GM23338 (cell line): ENCODE measurements around the gene ARMC9. TPM values are rescaled to one million over a fixed set of nuclear protein-coding genes. Genes with fewer than 3 reads are reported as not detected.

Source experiments
- ATAC-seq: fragments of 200-7000 bp; cut with Tn5 transposase; 3 replicates; pipeline ENCODE4 v1.9.1; 2020
- DNase-seq: peaks from one replicate; pipeline ENCODE4 v3.0.0-alpha.2; 2015; ENCODE audit warnings: low spot score
- H2AFZ ChIP-seq: fragments of 200-600 bp; sonication (generic); 2 replicates; pipeline ENCODE4 v1.8.0; 2016; ENCODE audit warnings: antibody characterized with exemption, mild to moderate bottlenecking, moderate library complexity
- H3F3A ChIP-seq: fragments of 200-600 bp; sonication (generic); replicated peaks from 2 replicates; pipeline ENCODE4 v1.8.0; 2017; ENCODE audit warnings: antibody characterized with exemption, mixed run types, low read depth
- H3K27ac ChIP-seq: fragments of 200-600 bp; sonication (generic); 2 replicates; pipeline ENCODE4 v1.6.1; 2016; ENCODE audit warnings: low read depth
- H3K27me3 ChIP-seq: fragments of 200-600 bp; sonication (generic); 2 replicates; pipeline ENCODE4 v1.8.0; 2016; ENCODE audit warnings: mild to moderate bottlenecking, mixed run types, moderate library complexity; ENCODE audit not compliant: insufficient read depth
- H3K36me3 ChIP-seq: fragments of 200-600 bp; sonication (generic); 2 replicates; pipeline ENCODE4 v1.8.0; 2016; ENCODE audit warnings: mild to moderate bottlenecking; ENCODE audit not compliant: insufficient read depth
- H3K4me1 ChIP-seq: fragments of 200-600 bp; sonication (generic); 2 replicates; pipeline ENCODE4 v1.8.0; 2016; ENCODE audit warnings: mild to moderate bottlenecking, moderate library complexity; ENCODE audit not compliant: insufficient read depth
- H3K4me2 ChIP-seq: fragments of 200-600 bp; sonication (generic); 2 replicates; pipeline ENCODE4 v1.7.1; 2017; ENCODE audit warnings: mixed run types
- H3K4me3 ChIP-seq: fragments of 200-600 bp; sonication (generic); 2 replicates; pipeline ENCODE4 v1.6.1; 2016; ENCODE audit warnings: mixed run types
- H3K79me2 ChIP-seq: fragments of 200-600 bp; sonication (generic); replicated peaks from 2 replicates; pipeline ENCODE4 v1.8.0; 2017; ENCODE audit warnings: mild to moderate bottlenecking; ENCODE audit not compliant: insufficient read depth
- H3K9me2 ChIP-seq: fragments of 200-600 bp; sonication (generic); 2 replicates; pipeline ENCODE4 v1.8.0; 2017; ENCODE audit not compliant: insufficient read depth
- H4K20me1 ChIP-seq: fragments of 200-600 bp; sonication (generic); replicated peaks from 2 replicates; pipeline ENCODE4 v1.8.0; 2017; ENCODE audit warnings: mild to moderate bottlenecking; ENCODE audit not compliant: insufficient read depth
- H3K27ac Mint-ChIP-seq: 2 replicates; pipeline ENCODE4 v1.8.0; 2020; ENCODE audit warnings: inconsistent platforms, mild to moderate bottlenecking, moderate library complexity, mixed read lengths
- H3K27me3 Mint-ChIP-seq: 3 replicates; pipeline ENCODE4 v1.8.0; 2022; ENCODE audit warnings: low read depth, mild to moderate bottlenecking, moderate library complexity, mixed read lengths, inconsistent platforms; ENCODE audit not compliant: insufficient read depth, poor library complexity
- H3K36me3 Mint-ChIP-seq: 3 replicates; pipeline ENCODE4 v1.8.0; 2021; ENCODE audit warnings: low read depth, mild to moderate bottlenecking, inconsistent platforms, moderate library complexity, mixed read lengths
- H3K4me1 Mint-ChIP-seq: 3 replicates; pipeline ENCODE4 v1.8.0; 2020; ENCODE audit warnings: mild to moderate bottlenecking, inconsistent platforms, mixed read lengths
- H3K4me3 Mint-ChIP-seq: 3 replicates; pipeline ENCODE4 v1.8.0; 2021; ENCODE audit warnings: moderate library complexity, mild to moderate bottlenecking, inconsistent platforms, mixed read lengths
- H3K9me3 Mint-ChIP-seq: 3 replicates; pipeline ENCODE4 v1.8.0; 2020; ENCODE audit warnings: moderate library complexity, mild to moderate bottlenecking, inconsistent platforms, mixed read lengths
- ETS1 ChIP-seq: IDR thresholded peaks from 2 replicates; pipeline ENCODE4 v1.6.1; 2016; ENCODE audit warnings: antibody characterized with exemption
- EZH2phosphoT487 ChIP-seq: fragments of 200-600 bp; sonication (generic); IDR thresholded peaks from one replicate; pipeline ENCODE4 v1.8.1; 2018; ENCODE audit warnings: antibody characterized with exemption; ENCODE audit not compliant: unreplicated experiment
- NANOG ChIP-seq: IDR thresholded peaks from 2 replicates; pipeline ENCODE4 v1.6.1; 2016; ENCODE audit warnings: antibody characterized with exemption, borderline replicate concordance
- STAT1 ChIP-seq: IDR thresholded peaks from one replicate; pipeline ENCODE4 v1.6.1; 2016; ENCODE audit warnings: antibody characterized with exemption; ENCODE audit not compliant: unreplicated experiment
- ZNF114 ChIP-seq: fragments of 250-450 bp; sonication (Bioruptor Pico); IDR thresholded peaks from 2 replicates; pipeline ENCODE4 v1.5.0; 2020; ENCODE audit warnings: mild to moderate bottlenecking, moderate library complexity
- ZNF331 ChIP-seq: fragments of 250-450 bp; sonication (Bioruptor Pico); IDR thresholded peaks from 2 replicates; pipeline ENCODE4 v1.5.0; 2020; ENCODE audit warnings: low read depth, mild to moderate bottlenecking, moderate library complexity
- polyA plus RNA-seq: library from polyadenylated mRNA; unstranded; fragments of >200 nt; fragmentation: Nextera tagmentation; extraction: Ambion mirVana; gene quantifications from 2 replicates; pipeline ENCODE4 v1.2.1, GENCODE V29; 2016
- total RNA-seq: library from RNA; depleted of rRNA; stranded (reverse); fragments of >200 nt; shearing (Covaris generic); gene quantifications from 2 replicates; pipeline ENCODE4 v1.2.3, GENCODE V29; 2014
- TF ChIP-seq, protein P1 (sequence below): fragments of 250-450 bp; sonication (Bioruptor Pico); IDR thresholded peaks from 2 replicates; pipeline ENCODE4 v1.5.0; 2020; ENCODE audit warnings: mild to moderate bottlenecking, moderate library complexity

Gene ARMC9
- total and polyA plus RNA-seq, 2 experiments from 2014 or later: 29.2 to 56.0 TPM

DNA sequence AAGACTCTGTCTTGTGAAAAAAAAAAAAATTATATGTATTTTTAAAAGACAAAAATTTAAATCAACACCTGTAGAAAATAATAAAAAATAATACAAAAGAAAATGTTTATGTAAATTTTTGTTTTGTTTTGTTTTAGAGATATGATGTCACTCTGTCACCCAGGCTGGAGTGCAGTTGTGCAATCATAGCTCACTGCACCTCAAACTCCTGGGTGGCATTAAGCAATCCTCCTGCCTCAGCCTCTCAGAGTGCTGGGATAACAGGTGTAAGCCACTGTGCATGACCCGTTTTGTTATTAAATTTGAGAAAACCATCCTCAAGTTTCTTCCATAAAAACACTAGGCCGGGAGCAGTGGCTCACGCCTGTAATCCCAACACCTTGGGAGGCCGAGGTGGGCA is 140.9 kb downstream of the ARMC9 start:
- H3K4me1 ChIP-seq: peaks cover 6% of the 10 kb centered on the region; the same call in 1 of the 2 replicates
- peaks cover 5% of the 10 kb centered on the region for H3K27me3 Mint-ChIP-seq

DNA sequence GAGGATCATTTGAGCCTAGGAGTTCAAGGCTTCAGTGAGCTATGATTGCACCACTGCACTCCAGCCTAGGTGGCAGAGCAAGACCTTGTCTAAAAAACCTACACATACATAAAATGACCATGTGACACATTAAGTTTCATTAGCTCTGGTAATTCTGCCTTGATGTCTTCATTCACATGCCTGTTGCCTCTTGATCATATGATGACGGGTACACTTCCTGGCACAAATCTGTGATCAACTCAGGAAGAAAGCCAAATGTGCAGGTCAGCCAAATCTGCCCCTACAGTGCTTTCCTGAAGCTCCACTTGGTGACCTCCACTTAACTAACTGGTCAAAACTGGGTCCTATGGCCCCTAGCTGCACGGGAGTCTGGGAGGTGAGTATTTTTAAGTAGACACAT is 142.7 kb downstream of the ARMC9 start:
- Histone ChIP-seq H3K9me2 (no peaks in the 10 kb centered on the region), H3K79me2 (no peaks in the 10 kb centered on the region), H3K27ac (0 out of 2 replicates have a peak overlapping the region, but pooled peaks have one; percentile 65), H3K4me2 (no peak overlapping the region), H3K27me3 (no peaks in the 10 kb centered on the region), H2AFZ (no peak overlapping the region), H4K20me1 (no peaks in the 10 kb centered on the region), H3K36me3 (no peaks in the 10 kb centered on the region), H3K4me3 (no peak overlapping the region), H3K4me1 (peaks cover 5% of the 10 kb centered on the region; the same call in 1 of the 2 replicates), H3F3A (no peaks in the 10 kb centered on the region)
- TF ChIP-seq EZH2phosphoT487 (no peak), NANOG (no peak)
- Mint-ChIP-seq H3K4me1 (peaks cover 25% of the 10 kb centered on the region), H3K36me3 (peaks cover 8% of the 10 kb centered on the region), H3K9me3 (no peaks in the 10 kb centered on the region), H3K27me3 (peaks cover 8% of the 10 kb centered on the region), H3K27ac (no peak overlapping the region), H3K4me3 (no peak overlapping the region)
- DNase-seq (no peak), ATAC-seq (no peak)

More for the DNA sequence above, 140.9 kb downstream of the ARMC9 start:
- TF ChIP-seq NANOG: no peak
- no peak for TF ChIP-seq ZNF331 (CRISPR knock-in tag)
- no peak for TF ChIP-seq STAT1
- no peak overlapping the region for H3K4me3 Mint-ChIP-seq
- Histone ChIP-seq H3K27me3 (no peaks in the 10 kb centered on the region), H3K79me2 (no peaks in the 10 kb centered on the region), H3K9me2 (no peaks in the 10 kb centered on the region), H2AFZ (no peak overlapping the region), H3K36me3 (no peaks in the 10 kb centered on the region), H3K4me2 (no peak overlapping the region), H3F3A (0 out of 2 replicates have a peak, but pooled peaks cover 4% of the 10 kb centered on the region), H4K20me1 (no peaks in the 10 kb centered on the region), H3K4me3 (no peak overlapping the region), H3K27ac (peak overlapping the region; percentile 39; the same call in 1 of the 2 replicates)
- no peaks in the 10 kb centered on the region for H3K36me3 Mint-ChIP-seq
- H3K9me3 Mint-ChIP-seq: no peaks in the 10 kb centered on the region
- no peak for ATAC-seq
- no peak for DNase-seq
- H3K4me1 Mint-ChIP-seq: peaks cover 20% of the 10 kb centered on the region
- no peak overlapping the region for H3K27ac Mint-ChIP-seq

GRCh38 chr2:231342061-231342711 is 143.8 kb downstream of the ARMC9 start:
- Histone ChIP-seq H3K27me3 (no peaks in the 10 kb centered on the region), H3F3A (no peaks in the 10 kb centered on the region), H3K27ac (peak overlapping the region; percentile 65; the same call in 1 of the 2 replicates), H3K4me3 (no peak overlapping the region), H4K20me1 (no peaks in the 10 kb centered on the region), H3K79me2 (no peaks in the 10 kb centered on the region), H3K9me2 (no peaks in the 10 kb centered on the region), H3K4me2 (no peak overlapping the region), H3K4me1 (peaks cover 5% of the 10 kb centered on the region; the same call in 1 of the 2 replicates), H3K36me3 (no peaks in the 10 kb centered on the region), H2AFZ (no peak overlapping the region)
- H3K4me1 Mint-ChIP-seq: peaks cover 20% of the 10 kb centered on the region
- peaks cover 8% of the 10 kb centered on the region for H3K27me3 Mint-ChIP-seq
- H3K9me3 Mint-ChIP-seq: no peaks in the 10 kb centered on the region
- DNase-seq (peak; percentile 21), ATAC-seq (peak; percentile 84)
- H3K4me3 Mint-ChIP-seq: no peak overlapping the region
- peak overlapping the region; percentile 74 for H3K27ac Mint-ChIP-seq
- peaks cover 9% of the 10 kb centered on the region for H3K36me3 Mint-ChIP-seq
- TF ChIP-seq STAT1 (no peak), EZH2phosphoT487 (no peak), ZNF331 (CRISPR knock-in tag) (no peak), ZNF114 (CRISPR knock-in tag) (no peak), ETS1 (no peak)
- TF ChIP-seq, protein P1, sequence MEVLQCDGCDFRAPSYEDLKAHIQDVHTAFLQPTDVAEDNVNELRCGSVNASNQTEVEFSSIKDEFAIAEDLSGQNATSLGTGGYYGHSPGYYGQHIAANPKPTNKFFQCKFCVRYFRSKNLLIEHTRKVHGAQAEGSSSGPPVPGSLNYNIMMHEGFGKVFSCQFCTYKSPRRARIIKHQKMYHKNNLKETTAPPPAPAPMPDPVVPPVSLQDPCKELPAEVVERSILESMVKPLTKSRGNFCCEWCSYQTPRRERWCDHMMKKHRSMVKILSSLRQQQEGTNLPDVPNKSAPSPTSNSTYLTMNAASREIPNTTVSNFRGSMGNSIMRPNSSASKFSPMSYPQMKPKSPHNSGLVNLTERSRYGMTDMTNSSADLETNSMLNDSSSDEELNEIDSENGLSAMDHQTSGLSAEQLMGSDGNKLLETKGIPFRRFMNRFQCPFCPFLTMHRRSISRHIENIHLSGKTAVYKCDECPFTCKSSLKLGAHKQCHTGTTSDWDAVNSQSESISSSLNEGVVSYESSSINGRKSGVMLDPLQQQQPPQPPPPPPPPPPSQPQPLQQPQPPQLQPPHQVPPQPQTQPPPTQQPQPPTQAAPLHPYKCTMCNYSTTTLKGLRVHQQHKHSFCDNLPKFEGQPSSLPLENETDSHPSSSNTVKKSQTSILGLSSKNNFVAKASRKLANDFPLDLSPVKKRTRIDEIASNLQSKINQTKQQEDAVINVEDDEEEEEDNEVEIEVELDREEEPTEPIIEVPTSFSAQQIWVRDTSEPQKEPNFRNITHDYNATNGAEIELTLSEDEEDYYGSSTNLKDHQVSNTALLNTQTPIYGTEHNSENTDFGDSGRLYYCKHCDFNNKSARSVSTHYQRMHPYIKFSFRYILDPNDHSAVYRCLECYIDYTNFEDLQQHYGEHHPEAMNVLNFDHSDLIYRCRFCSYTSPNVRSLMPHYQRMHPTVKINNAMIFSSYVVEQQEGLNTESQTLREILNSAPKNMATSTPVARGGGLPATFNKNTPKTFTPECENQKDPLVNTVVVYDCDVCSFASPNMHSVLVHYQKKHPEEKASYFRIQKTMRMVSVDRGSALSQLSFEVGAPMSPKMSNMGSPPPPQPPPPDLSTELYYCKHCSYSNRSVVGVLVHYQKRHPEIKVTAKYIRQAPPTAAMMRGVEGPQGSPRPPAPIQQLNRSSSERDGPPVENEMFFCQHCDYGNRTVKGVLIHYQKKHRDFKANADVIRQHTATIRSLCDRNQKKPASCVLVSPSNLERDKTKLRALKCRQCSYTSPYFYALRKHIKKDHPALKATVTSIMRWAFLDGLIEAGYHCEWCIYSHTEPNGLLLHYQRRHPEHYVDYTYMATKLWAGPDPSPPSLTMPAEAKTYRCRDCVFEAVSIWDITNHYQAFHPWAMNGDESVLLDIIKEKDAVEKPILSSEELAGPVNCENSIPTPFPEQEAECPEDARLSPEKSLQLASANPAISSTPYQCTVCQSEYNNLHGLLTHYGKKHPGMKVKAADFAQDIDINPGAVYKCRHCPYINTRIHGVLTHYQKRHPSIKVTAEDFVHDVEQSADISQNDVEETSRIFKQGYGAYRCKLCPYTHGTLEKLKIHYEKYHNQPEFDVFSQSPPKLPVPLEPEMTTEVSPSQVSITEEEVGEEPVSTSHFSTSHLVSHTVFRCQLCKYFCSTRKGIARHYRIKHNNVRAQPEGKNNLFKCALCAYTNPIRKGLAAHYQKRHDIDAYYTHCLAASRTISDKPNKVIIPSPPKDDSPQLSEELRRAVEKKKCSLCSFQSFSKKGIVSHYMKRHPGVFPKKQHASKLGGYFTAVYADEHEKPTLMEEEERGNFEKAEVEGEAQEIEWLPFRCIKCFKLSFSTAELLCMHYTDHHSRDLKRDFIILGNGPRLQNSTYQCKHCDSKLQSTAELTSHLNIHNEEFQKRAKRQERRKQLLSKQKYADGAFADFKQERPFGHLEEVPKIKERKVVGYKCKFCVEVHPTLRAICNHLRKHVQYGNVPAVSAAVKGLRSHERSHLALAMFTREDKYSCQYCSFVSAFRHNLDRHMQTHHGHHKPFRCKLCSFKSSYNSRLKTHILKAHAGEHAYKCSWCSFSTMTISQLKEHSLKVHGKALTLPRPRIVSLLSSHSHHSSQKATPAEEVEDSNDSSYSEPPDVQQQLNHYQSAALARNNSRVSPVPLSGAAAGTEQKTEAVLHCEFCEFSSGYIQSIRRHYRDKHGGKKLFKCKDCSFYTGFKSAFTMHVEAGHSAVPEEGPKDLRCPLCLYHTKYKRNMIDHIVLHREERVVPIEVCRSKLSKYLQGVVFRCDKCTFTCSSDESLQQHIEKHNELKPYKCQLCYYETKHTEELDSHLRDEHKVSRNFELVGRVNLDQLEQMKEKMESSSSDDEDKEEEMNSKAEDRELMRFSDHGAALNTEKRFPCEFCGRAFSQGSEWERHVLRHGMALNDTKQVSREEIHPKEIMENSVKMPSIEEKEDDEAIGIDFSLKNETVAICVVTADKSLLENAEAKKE (CRISPR knock-in tag): no peak
